ENCODE data around the gene CLP1.

DNA sequence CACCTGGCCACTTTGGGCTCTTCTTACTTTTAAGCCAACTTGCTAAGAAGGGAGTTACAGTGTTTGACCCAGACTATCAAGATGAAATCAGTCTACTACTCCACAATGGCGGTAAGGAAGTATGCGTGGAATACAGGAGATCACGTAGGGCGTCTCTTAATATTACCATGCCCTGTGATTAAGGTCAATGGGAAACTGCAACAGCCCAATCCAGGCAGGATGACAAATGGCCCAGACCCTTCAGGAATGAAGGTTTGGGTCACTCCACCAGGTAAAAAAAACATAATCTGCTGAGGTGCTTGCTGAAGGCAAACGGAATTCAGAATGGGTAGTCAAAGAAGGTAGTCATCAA, 6.8 kb upstream of the CLP1 start:
- TF ChIP-seq TAF1 (IDR thresholded peaks at IDR 0.05; ENCODE audit: low read depth, low read length) (no peak), POLR2AphosphoS5 (IDR thresholded peaks at IDR 0.05; ENCODE audit: low read depth, low read length) (no peak), POLR2A (IDR thresholded peaks at IDR 0.05; ENCODE audit: low read depth, low read length) (no peak), SPI1 (IDR thresholded peaks at IDR 0.05; ENCODE audit: low read depth, low read length) (no peak)

Data from GM12891 (cell line).